Endothelial cell (in vitro differentiated cells): ENCODE data around the gene ORM1. TPM values are rescaled to one million over a fixed set of nuclear protein-coding genes. Genes with fewer than 3 reads are reported as not detected.
"Not testable (repeated sequence)": the region's sequence is repeated elsewhere in the genome, so short reads cannot be mapped to it uniquely, and the experiment has no call there.

ENCODE experiments used
- DNase-seq: peaks from one replicate; pipeline ENCODE4 v3.0.0; 2021; ENCODE audit warnings: low spot score
- H3K27ac Mint-ChIP-seq: one replicate; pipeline ENCODE4 v1.8.0; 2021; ENCODE audit warnings: mixed read lengths, inconsistent platforms; ENCODE audit not compliant: unreplicated experiment
- H3K27me3 Mint-ChIP-seq: one replicate; pipeline ENCODE4 v1.8.0; 2021; ENCODE audit warnings: mild to moderate bottlenecking, moderate library complexity, mixed read lengths, inconsistent platforms; ENCODE audit not compliant: unreplicated experiment
- H3K36me3 Mint-ChIP-seq: one replicate; pipeline ENCODE4 v1.8.0; 2021; ENCODE audit warnings: mild to moderate bottlenecking, low read depth, mixed read lengths, inconsistent platforms; ENCODE audit not compliant: unreplicated experiment
- H3K4me1 Mint-ChIP-seq: one replicate; pipeline ENCODE4 v1.8.0; 2021; ENCODE audit warnings: mild to moderate bottlenecking, mixed read lengths, inconsistent platforms; ENCODE audit not compliant: unreplicated experiment
- H3K4me3 Mint-ChIP-seq: one replicate; pipeline ENCODE4 v1.8.0; 2021; ENCODE audit warnings: mild to moderate bottlenecking, mixed read lengths, inconsistent platforms; ENCODE audit not compliant: unreplicated experiment
- H3K9me3 Mint-ChIP-seq: one replicate; pipeline ENCODE4 v1.8.0; 2021; ENCODE audit warnings: mixed read lengths, inconsistent platforms; ENCODE audit not compliant: unreplicated experiment
- CTCF ChIP-seq: fragments of 200-600 bp; sonication (generic); IDR thresholded peaks from one replicate; pipeline ENCODE4 v1.5.0; 2021; ENCODE audit warnings: antibody characterized with exemption; ENCODE audit not compliant: unreplicated experiment
- total RNA-seq: library from RNA; stranded (reverse); fragmentation: NEBNext Ultra II Directional; extraction: Animal tissue kit (Norgen Biotek cat#: 25700); gene quantifications from one replicate; pipeline ENCODE4 v1.2.1, GENCODE V29; 2021; ENCODE audit not compliant: unreplicated experiment

ORM1 gene
- total RNA-seq, 1 donor from 2014 or later, result not detected

- no peak for TF ChIP-seq CTCF
- Mint-ChIP-seq H3K27me3 (peaks cover 2% of the 10 kb centered on the region), H3K9me3 (no peaks in the 10 kb centered on the region), H3K4me1 (no peaks in the 10 kb centered on the region), H3K36me3 (peaks cover 6% of the 10 kb centered on the region), H3K4me3 (no peak overlapping the region), H3K27ac (no peak overlapping the region)
- DNase-seq, result no peak
Observed at GRCh38 chr9:114316605-114317230, 6.2 kb upstream of the ORM1 start.

GRCh38 chr9:114317665-114318357 lies 5.1 kb upstream of the ORM1 start:
- no peak for TF ChIP-seq CTCF
- no peak for DNase-seq
- H3K27ac Mint-ChIP-seq, result no peak overlapping the region
- H3K27me3 Mint-ChIP-seq, result peaks cover 2% of the 10 kb centered on the region
- H3K9me3 Mint-ChIP-seq, result no peaks in the 10 kb centered on the region
- H3K4me1 Mint-ChIP-seq, result no peaks in the 10 kb centered on the region
- H3K4me3 Mint-ChIP-seq, result no peak overlapping the region
- no peaks in the 10 kb centered on the region for H3K36me3 Mint-ChIP-seq

- H3K4me1 Mint-ChIP-seq, result no peaks in the 10 kb centered on the region
- no peaks in the 10 kb centered on the region for H3K36me3 Mint-ChIP-seq
- no peak for DNase-seq
- H3K27me3 Mint-ChIP-seq, result peaks cover 2% of the 10 kb centered on the region
- H3K9me3 Mint-ChIP-seq, result no peaks in the 10 kb centered on the region
- H3K27ac Mint-ChIP-seq, result no peak overlapping the region
- H3K4me3 Mint-ChIP-seq, result no peak overlapping the region
- no peak for TF ChIP-seq CTCF
Observed at GRCh38 chr9:114318416-114318815, 4.5 kb upstream of the ORM1 start.

- H3K4me1 Mint-ChIP-seq, result no peaks in the 10 kb centered on the region
- no peak overlapping the region for H3K27ac Mint-ChIP-seq
- H3K36me3 Mint-ChIP-seq, result no peaks in the 10 kb centered on the region
- no peak overlapping the region for H3K4me3 Mint-ChIP-seq
- H3K27me3 Mint-ChIP-seq, result peaks cover 2% of the 10 kb centered on the region
- DNase-seq, result no peak
- H3K9me3 Mint-ChIP-seq, result no peaks in the 10 kb centered on the region
- no peak for TF ChIP-seq CTCF
Observed at GRCh38 chr9:114319147-114319546, 3.8 kb upstream of the ORM1 start.

- H3K4me3 Mint-ChIP-seq, DNase-seq: not testable (repeated sequence)
Observed at GRCh38 chr9:114320710-114321109, 2.2 kb upstream of the ORM1 start.

More at GRCh38 chr9:114320710-114321109, 2.2 kb upstream of the ORM1 start:
- H3K4me1 Mint-ChIP-seq, H3K27ac Mint-ChIP-seq, H3K9me3 Mint-ChIP-seq, H3K27me3 Mint-ChIP-seq, H3K36me3 Mint-ChIP-seq: not testable (repeated sequence)
